NOMO-1 (cell line): ENCODE measurements around the gene GATAD1.
"Not testable (repeated sequence)": the region's sequence is repeated elsewhere in the genome, so short reads cannot be mapped to it uniquely, and the experiment has no call there.

ENCODE experiments used
- DNase-seq, 2 experiments: peaks; one replicate each; lab custom pipeline; 2025; ENCODE audit not compliant: unreplicated experiment in 2 of 2; lab: John Stamatoyannopoulos, UW

Gene GATAD1

GRCh38 chr7:92436612-92437445 is 10.5 kb upstream of the GATAD1 start:
- DNase-seq = no peak

DNA sequence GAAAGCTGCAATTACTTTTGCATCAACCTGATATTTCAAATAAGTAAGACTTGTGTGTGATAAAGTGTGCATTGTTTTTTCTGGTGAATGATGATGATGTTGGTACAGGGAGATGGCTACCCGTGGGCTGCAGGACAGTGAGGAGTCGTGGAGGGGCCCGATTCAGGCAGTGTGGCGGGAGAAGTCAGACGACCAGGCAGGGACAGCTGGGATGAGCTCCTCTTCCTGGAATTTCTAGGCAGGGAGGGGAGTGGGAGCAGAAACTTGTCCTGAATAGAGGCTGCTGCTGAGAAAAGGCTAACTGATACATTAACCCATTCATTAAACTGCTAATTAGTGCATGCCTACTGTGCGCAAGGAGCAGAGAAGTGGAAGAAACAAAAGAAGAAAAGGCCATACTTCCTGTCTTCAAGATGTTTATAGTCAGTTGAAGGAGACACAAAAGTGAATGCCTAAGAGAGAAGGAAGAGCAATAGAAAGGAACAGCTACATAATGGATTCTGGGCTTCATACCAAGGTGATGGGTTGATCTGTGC is 9.3 kb upstream of the GATAD1 start:
- DNase-seq = no peak

DNA sequence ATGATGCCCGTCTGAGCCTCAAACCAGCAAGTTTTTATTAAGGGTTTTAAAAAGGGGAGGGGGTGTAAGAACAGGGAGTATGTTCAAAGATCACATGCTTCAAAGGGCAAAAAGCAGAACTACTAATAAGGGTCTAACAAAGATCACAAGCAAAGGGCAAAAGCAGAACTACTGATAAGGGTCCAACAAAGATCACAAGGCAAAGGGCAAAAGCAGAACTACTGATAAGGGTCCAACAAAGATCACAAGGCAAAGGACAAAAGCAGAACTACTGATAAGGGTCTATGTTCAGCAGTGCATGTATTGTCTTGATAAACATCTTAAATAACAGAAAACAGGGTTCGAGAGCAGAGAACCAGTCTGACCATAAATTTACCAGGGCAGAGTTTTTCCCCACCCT is 4.6 kb upstream of the GATAD1 start:
- peak in 1 of 2 experiments; percentile 22 for DNase-seq

GRCh38 chr7:92446869-92447344 is 375 bp upstream of the GATAD1 start:
- DNase-seq = no peak

GRCh38 chr7:92448205-92448747 is 994 bp downstream of the GATAD1 start:
- DNase-seq = peak; percentile 83 to 99

DNA sequence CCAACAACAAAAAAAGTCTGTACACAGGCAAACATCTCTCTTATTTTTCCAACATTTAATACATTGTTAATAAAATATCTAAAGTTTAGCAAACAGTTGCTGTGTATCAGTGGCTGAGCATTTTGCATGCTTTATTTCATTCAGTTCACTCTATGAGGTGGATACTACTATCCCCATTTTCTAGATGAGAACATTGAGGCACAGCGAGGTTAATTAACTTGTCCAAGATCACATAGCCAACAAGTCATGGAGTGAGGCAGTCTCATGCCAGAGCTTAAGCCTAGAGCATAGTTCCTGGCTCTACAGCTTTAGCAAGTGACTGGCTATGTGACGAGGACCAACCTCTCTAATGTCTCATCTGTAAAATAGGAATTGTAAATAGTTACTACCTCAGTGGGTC is 4.4 kb downstream of the GATAD1 start:
- no peak for DNase-seq

- no peak for DNase-seq
Observed at GRCh38 chr7:92456236-92456635, 9.0 kb downstream of the GATAD1 start.

GRCh38 chr7:92460109-92460508 is 12.8 kb downstream of the GATAD1 start:
- DNase-seq = no peak

- no peak for DNase-seq
Observed at GRCh38 chr7:92460510-92460909, 13.2 kb downstream of the GATAD1 start.

DNA sequence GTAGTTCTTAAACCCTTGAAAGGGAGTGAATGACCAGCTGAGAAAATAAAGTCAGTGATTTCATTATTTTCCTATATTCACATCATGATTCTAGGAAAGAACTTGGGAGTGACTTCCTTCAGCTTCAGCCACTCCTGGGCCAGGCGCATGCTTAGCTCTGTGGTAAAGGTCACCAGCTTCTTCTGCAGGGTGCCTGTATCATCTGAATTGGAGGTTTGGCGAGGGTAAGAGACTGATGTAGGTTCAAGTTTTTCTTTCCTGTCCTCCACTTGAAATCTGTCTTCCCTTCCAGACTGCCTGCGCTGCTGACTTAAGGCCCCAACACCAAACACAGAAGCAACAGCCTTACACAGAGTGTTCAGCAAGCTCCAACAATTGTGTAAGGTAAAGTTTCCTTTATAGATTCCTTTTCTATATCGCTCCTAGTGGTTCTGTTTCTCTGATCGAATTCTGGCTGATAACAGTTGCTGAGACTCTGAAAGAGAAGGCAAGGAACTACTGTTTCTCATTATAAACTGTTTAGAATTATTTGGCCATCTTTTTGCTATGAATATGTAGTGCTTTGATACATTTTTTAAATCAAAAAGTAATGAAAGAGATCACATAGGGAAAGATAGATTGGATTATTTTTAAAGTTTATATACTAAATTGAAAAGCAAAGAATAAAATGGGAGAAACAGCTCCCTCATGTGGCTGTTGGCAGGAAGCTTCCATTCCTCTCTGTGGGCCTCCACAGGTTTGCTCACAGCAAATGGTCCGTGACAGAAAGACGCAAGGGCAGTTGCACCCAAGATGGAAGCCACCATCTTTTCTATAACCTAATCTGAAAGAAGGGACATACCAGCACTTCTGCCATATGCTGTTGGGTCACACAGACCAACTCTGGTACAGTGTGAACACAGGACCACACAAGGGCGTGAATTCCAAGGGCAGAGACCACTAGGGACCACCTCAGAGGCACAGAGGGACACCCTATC is 14.0 kb downstream of the GATAD1 start:
- peak; percentile 11 to 52 for DNase-seq

- DNase-seq = no peak
Observed at GRCh38 chr7:92462560-92462959, 15.3 kb downstream of the GATAD1 start.

DNA sequence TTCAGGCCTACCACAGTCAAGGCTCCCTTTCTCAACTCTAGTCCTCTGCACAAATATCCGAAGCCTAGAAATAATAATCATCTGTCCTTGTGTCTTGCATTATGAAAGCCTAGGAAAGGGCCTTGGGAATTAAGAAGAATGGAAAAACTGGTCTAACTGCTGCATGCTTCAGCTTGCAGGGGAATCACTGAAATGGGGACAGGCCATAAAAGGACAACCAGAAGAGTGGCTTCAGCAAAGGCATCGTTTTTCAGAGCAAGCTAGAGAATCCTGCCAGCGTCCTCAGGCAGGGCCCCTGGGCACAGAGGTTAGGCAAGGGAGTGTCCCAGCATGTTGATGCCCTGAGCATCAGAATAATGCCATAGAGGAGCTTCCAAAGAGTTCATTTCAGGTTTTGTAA is 17.2 kb downstream of the GATAD1 start:
- no peak for DNase-seq

DNA sequence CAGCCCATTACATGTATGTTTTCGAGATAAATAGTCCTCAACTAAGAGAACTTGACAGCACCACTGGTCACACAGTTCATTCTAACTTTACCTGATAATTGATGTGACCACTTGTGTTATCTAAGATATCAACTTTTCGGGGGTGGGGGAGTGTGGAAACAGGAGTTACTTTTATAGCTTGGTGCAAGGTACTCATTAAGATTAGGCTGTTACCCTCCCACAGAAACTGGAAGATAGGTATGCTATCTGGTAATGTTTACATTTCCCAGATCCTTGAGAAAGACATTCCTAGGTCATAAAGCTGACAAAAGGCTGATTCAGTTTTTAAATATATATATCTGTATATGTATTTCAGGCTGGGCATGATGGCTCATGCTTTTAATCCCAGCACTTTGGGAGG is 19.4 kb downstream of the GATAD1 start:
- DNase-seq = no peak

DNA sequence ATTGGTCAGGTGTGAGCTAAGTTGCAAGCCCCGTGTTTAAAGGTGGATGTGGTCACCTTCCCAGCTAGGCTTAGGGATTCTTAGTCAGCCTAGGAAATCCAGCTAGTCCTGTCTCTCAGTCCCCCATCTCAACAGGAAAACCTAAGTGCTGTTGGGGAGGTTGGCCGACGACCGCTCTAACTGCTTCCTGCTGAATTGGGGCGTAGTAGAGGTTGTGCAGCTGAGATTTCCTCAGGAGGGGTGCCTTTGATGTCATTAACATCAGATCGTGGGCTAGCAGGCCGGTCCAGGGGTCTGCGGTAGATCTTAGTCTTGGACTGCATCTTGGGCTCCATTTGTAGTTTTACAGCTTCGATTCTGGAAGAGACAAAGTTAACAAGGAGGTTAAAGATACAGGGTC is 21.3 kb downstream of the GATAD1 start:
- DNase-seq = not testable (repeated sequence)

DNA sequence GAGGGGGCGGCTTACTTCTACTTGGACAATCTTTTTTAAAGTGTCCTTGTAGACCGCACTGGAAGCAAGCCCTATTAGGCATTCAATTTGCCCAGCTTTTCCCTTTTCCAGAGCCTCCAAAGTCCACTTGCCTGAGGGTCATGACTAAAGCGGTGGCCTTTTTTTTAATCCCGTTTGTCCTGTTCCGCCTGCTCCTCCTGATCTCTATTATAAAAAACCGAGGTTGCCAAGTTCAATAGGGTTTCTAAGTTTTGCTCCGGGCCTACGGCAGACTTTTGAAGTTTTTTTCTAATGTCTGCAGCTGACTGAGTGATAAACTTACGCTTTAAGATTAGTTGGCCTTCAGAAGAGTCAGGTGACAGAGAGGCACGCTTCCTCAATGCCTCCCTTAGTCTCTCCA is 26.7 kb downstream of the GATAD1 start:
- not testable (repeated sequence) for DNase-seq

DNA sequence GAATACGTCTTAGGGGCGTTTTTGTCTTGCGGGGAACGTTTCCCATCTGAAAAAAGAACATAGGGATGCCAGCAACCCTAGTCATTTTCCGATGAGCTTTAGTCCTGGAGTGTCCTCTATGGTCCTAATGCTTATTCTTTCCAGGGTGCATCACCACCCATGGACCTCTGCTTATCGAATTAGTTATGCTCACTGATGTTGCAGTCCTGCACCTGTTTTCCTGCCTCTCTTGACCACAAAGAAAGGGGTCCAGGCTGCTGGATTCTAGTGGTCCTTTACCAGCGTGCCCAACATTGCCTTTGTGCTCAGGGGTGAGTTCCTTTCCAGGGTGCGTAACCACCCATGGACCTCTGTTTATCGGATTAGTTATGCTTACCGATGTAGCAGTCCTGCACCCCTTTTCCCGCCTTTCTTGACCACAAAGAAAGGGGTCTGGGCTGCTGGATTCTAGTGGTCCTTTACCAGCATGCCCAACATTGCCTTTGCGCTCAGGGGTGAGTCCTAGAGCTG is 28.0 kb downstream of the GATAD1 start:
- DNase-seq = not testable (repeated sequence)

GRCh38 chr7:92475851-92476590 is 28.7 kb downstream of the GATAD1 start:
- DNase-seq = not testable (repeated sequence)

- not testable (repeated sequence) for DNase-seq
Observed at GRCh38 chr7:92477681-92478080, 30.4 kb downstream of the GATAD1 start, which contains the start of gene ERVW-1. ERVW-1 (minus strand) TSS chr7:92477946; CDS start chr7:92470381, 7,565 bp downstream.

DNA sequence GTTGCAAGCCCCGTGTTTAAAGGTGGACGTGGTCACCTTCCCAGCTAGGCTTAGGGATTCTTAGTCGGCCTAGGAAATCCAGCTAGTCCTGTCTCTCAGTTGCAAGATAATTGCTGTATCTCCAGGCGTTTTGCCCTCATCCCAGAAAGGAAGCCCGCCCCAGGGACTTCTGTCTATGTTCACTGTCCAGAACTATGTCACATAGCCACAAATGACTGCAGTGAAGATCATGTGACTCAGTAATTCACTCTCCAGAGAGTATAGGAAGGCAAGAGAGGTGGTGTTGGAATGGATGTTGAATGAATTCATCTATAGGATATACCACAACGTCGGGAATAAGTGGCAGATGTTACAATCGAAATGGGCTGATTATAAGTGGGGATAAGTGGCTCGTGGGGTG is 30.8 kb downstream of the GATAD1 start:
- no peak for DNase-seq

GRCh38 chr7:92478711-92479110 is 31.4 kb downstream of the GATAD1 start:
- no peak for DNase-seq
